GM15510 (cell line): ENCODE data around the gene PEX11B.
A peak's percentile ranks its signal among the peaks of the same experiment; 100 is the strongest.

Experiments
- POLR2A ChIP-seq: IDR thresholded peaks from 3 replicates; pipeline ENCODE4 v1.6.1; 2011; ENCODE audit warnings: borderline replicate concordance; ENCODE audit not compliant: insufficient read length; ENCODE audit errors: extremely low read depth

The PEX11B gene

GRCh38 chr1:145927916-145928643, 9.6 kb upstream of the PEX11B start:
- TF ChIP-seq POLR2A, result no peak

GRCh38 chr1:145927063-145927886, 8.8 kb upstream of the PEX11B start, which contains the start of gene RBM8A:
Gene RBM8A (minus strand): TSS chr1:145927484. CDS start chr1:145927426, 58 bp downstream.
- TF ChIP-seq POLR2A, result peak; percentile 87

GRCh38 chr1:145926686-145927062, 8.2 kb upstream of the PEX11B start:
- no peak for TF ChIP-seq POLR2A

- no peak for TF ChIP-seq POLR2A
Observed at GRCh38 chr1:145922266-145922665, 3.7 kb upstream of the PEX11B start.

GRCh38 chr1:145918992-145919939, 749 bp upstream of the PEX11B start:
- TF ChIP-seq POLR2A, result peak; percentile 47

- TF ChIP-seq POLR2A, result no peak
Observed at GRCh38 chr1:145917595-145917994, 922 bp downstream of the PEX11B start.

- TF ChIP-seq POLR2A, result no peak
Observed at GRCh38 chr1:145916745-145917144, 1.8 kb downstream of the PEX11B start.

- TF ChIP-seq POLR2A, result no peak
Observed at GRCh38 chr1:145912128-145912641, 6.3 kb downstream of the PEX11B start.

- no peak for TF ChIP-seq POLR2A
Observed at GRCh38 chr1:145908653-145909052, 9.9 kb downstream of the PEX11B start.

GRCh38 chr1:145906954-145907753, 11.4 kb downstream of the PEX11B start:
- no peak for TF ChIP-seq POLR2A

- no peak for TF ChIP-seq POLR2A
Observed at GRCh38 chr1:145901312-145902021, 17.1 kb downstream of the PEX11B start.

GRCh38 chr1:145898756-145899155, 19.8 kb downstream of the PEX11B start:
- TF ChIP-seq POLR2A, result no peak

- no peak for TF ChIP-seq POLR2A
Observed at GRCh38 chr1:145897969-145898368, 20.5 kb downstream of the PEX11B start.
